IMR-90 (cell line): ENCODE data around the gene MRTFA. TPM values are rescaled to one million over a fixed set of nuclear protein-coding genes. Genes with fewer than 3 reads are reported as not detected.

Experiments used
- ATAC-seq: fragments of 200-7000 bp; cut with Tn5 transposase; 2 replicates; pipeline ENCODE4 v1.9.1; 2020; ENCODE audit warnings: low read depth, mild to moderate bottlenecking, moderate library complexity
- BruUV-seq: library from RNA; stranded (reverse); fragments of 400-500 nt; replicated peaks from 2 replicates; lab custom pipeline; 2021; lab: Mats Ljungman, UMichigan
- CTCF ChIA-PET: fragments of 300-600 bp; formaldehyde crosslinking; extraction: SDS; loops from one replicate; lab custom pipeline; 2021; ENCODE audit warnings: antibody characterized with exemption; lab: Yijun Ruan, JAX
- POLR2A ChIA-PET: fragments of 300-600 bp; sonication (Branson Sonifier 250); formaldehyde crosslinking; loops from one replicate; lab custom pipeline; 2022; ENCODE audit warnings: antibody characterized with exemption; ENCODE audit not compliant: unreplicated experiment; lab: Charles Lee
- DNase-seq: peaks from one replicate; pipeline ENCODE4 v3.0.0; 2013
- H2AFZ ChIP-seq: replicated peaks from 2 replicates; pipeline ENCODE3; 2013; ENCODE audit warnings: low read length, mild to moderate bottlenecking; ENCODE audit not compliant: poor library complexity
- H2AK5ac ChIP-seq: 2 replicates; pipeline ENCODE4 v1.6.1; 2013; ENCODE audit warnings: low read depth, low read length, inconsistent platforms
- H2AK9ac ChIP-seq: replicated peaks from 2 replicates; pipeline ENCODE3; 2013; ENCODE audit warnings: mild to moderate bottlenecking, low read depth, low read length, moderate library complexity; ENCODE audit not compliant: poor library complexity
- H2BK120ac ChIP-seq: 2 replicates; pipeline ENCODE4 v1.6.1; 2013; ENCODE audit warnings: low read depth, low read length, inconsistent platforms
- H2BK15ac ChIP-seq: 3 replicates; pipeline ENCODE4 v1.6.1; 2013; ENCODE audit warnings: low read depth, low read length, inconsistent platforms
- H2BK20ac ChIP-seq: 2 replicates; pipeline ENCODE4 v1.6.1; 2013; ENCODE audit warnings: low read depth, mild to moderate bottlenecking, inconsistent platforms, low read length, moderate library complexity
- H2BK5ac ChIP-seq: 2 replicates; pipeline ENCODE4 v1.6.1; 2013; ENCODE audit warnings: mild to moderate bottlenecking, low read depth, low read length, inconsistent platforms; ENCODE audit not compliant: poor library complexity, severe bottlenecking
- H3K14ac ChIP-seq: replicated peaks from 2 replicates; pipeline ENCODE4 v1.6.1; 2013; ENCODE audit warnings: low read depth, low read length, inconsistent platforms
- H3K18ac ChIP-seq: 2 replicates; pipeline ENCODE4 v1.6.1; 2013; ENCODE audit warnings: low read depth, low read length, control low read depth
- H3K23ac ChIP-seq: 2 replicates; pipeline ENCODE4 v1.6.1; 2013; ENCODE audit warnings: low read depth, low read length, inconsistent platforms
- H3K27ac ChIP-seq: 2 replicates; pipeline ENCODE4 v1.5.1; 2013; ENCODE audit warnings: mild to moderate bottlenecking, control low read depth, low read length; ENCODE audit not compliant: insufficient read depth
- H3K27me3 ChIP-seq: 2 replicates; pipeline ENCODE4 v1.6.1; 2013; ENCODE audit warnings: low read length; ENCODE audit not compliant: control insufficient read depth, insufficient read depth
- H3K36me3 ChIP-seq: 2 replicates; pipeline ENCODE4 v1.6.1; 2013; ENCODE audit warnings: low read length, mixed read lengths; ENCODE audit not compliant: control insufficient read depth, insufficient read depth
- H3K4ac ChIP-seq: 2 replicates; pipeline ENCODE4 v1.6.1; 2013; ENCODE audit warnings: low read depth, low read length, inconsistent platforms
- H3K4me1 ChIP-seq: 2 replicates; pipeline ENCODE4 v1.6.1; 2013; ENCODE audit warnings: low read length, mixed read lengths; ENCODE audit not compliant: control insufficient read depth, insufficient read depth
- H3K4me2 ChIP-seq: 2 replicates; pipeline ENCODE4 v1.6.1; 2013; ENCODE audit warnings: low read depth, mild to moderate bottlenecking, control low read depth, low read length, moderate library complexity
- H3K4me3 ChIP-seq: 2 replicates; pipeline ENCODE4 v1.5.1; 2013; ENCODE audit warnings: low read depth, mild to moderate bottlenecking, control low read depth, low read length, moderate library complexity; ENCODE audit not compliant: insufficient read depth
- H3K56ac ChIP-seq: 2 replicates; pipeline ENCODE4 v1.6.1; 2013; ENCODE audit warnings: low read length, inconsistent platforms; ENCODE audit not compliant: insufficient read depth; ENCODE audit errors: extremely low read depth
- H3K79me1 ChIP-seq, 2 experiments: 2 replicates each; pipeline ENCODE4 v1.6.1; 2013; ENCODE audit warnings: low read length in 2 of 2, inconsistent platforms in 1 of 2, low read depth in 1 of 2
- H3K9ac ChIP-seq: 2 replicates; pipeline ENCODE4 v1.6.1; 2013; ENCODE audit warnings: low read depth, low read length, control low read depth
- H3K9me1 ChIP-seq: 2 replicates; pipeline ENCODE4 v1.6.1; 2013; ENCODE audit warnings: low read length, inconsistent platforms; ENCODE audit not compliant: insufficient read depth
- H3K9me3 ChIP-seq: 2 replicates; pipeline ENCODE4 v1.6.1; 2013; ENCODE audit warnings: low read length; ENCODE audit not compliant: control insufficient read depth, insufficient read depth
- H4K20me1 ChIP-seq: 2 replicates; pipeline ENCODE4 v1.6.1; 2013; ENCODE audit warnings: low read length, inconsistent platforms; ENCODE audit not compliant: insufficient read depth
- H4K5ac ChIP-seq: 2 replicates; pipeline ENCODE4 v1.6.1; 2013; ENCODE audit warnings: mild to moderate bottlenecking, low read depth, low read length, control low read depth
- H4K8ac ChIP-seq, 2 experiments: 2 replicates each; pipeline ENCODE4 v1.6.1; 2013; ENCODE audit warnings: low read depth in 2 of 2, low read length in 2 of 2, control low read depth in 1 of 2, inconsistent platforms in 1 of 2
- H4K91ac ChIP-seq: 2 replicates; pipeline ENCODE4 v1.6.1; 2013; ENCODE audit warnings: low read depth, low read length, inconsistent platforms; ENCODE audit not compliant: insufficient read depth
- BHLHE40 ChIP-seq: fragments of 150-350 bp; IDR thresholded peaks from 2 replicates; pipeline ENCODE4 v1.6.1; 2016; ENCODE audit warnings: mild to moderate bottlenecking, low read depth, low read length
- RFX5 ChIP-seq: IDR thresholded peaks from 2 replicates; pipeline ENCODE4 v1.8.0; 2012; ENCODE audit warnings: low read depth, mild to moderate bottlenecking, low read length, moderate library complexity
- SMC3 ChIP-seq: fragments of 150-350 bp; IDR thresholded peaks from 2 replicates; pipeline ENCODE4 v1.6.1; 2016; ENCODE audit warnings: low read depth, mild to moderate bottlenecking, antibody characterized with exemption, low read length, moderate library complexity
- WGBS, 2 experiments: methylation state at CpG; one replicate each; pipeline versions ENCODE4 v1.1.5 to v1.1.7; 2013; ENCODE audit warnings: missing lambda C conversion rate in 2 of 2; ENCODE audit not compliant: insufficient read length in 1 of 2; ENCODE audit errors: extremely low coverage in 2 of 2; 5-methylcytosine and 5-hydroxymethylcytosine counted together
- dilution Hi-C: fragments of 300-500 bp; cut with HindIII; formaldehyde crosslinking; loops from one replicate; pipeline ENCODE4 v1.14.3; 2018; ENCODE audit warnings: low sequenced_read_pairs; ENCODE audit not compliant: unreplicated experiment
- in situ Hi-C: fragments of 300-500 bp; cut with MboI; formaldehyde crosslinking; loops from 3 replicates; pipeline ENCODE4 v1.14.3; 2019; ENCODE audit warnings: low sequenced_read_pairs, inconsistent platforms, mixed read lengths
- intact Hi-C: fragments of 100-400 bp; cut with micrococcal nuclease; formaldehyde crosslinking; loops from 2 replicates; pipeline ENCODE4 v1.10.0; 2022
- polyA plus RNA-seq, 3 experiments: library from polyadenylated mRNA; depleted of rRNA; stranded (reverse); fragments of >200 nt; gene quantifications; 2 replicates each; pipeline ENCODE4 v1.2.3, GENCODE V29; 2012; ENCODE audit warnings: low replicate concordance in 1 of 3
- total RNA-seq: library from RNA; depleted of rRNA; stranded (reverse); fragments of >200 nt; gene quantifications from 2 replicates; pipeline ENCODE4 v1.2.3, GENCODE V29; 2012

Gene MRTFA
- total and polyA plus RNA-seq, 2 of the 4 experiments (the other 2 are of a cell fraction) = 12.5 to 17.2 TPM

GRCh38 chr22:40479126-40479800, 157.3 kb downstream of the MRTFA start:
- H4K8ac ChIP-seq = no peak overlapping the region
- H3K4me1 ChIP-seq = peaks cover 12% of the 10 kb centered on the region
- H3K14ac ChIP-seq = no peak overlapping the region
- H2AK5ac ChIP-seq = no peak overlapping the region
- no peak overlapping the region for H3K4me3 ChIP-seq
- CTCF ChIA-PET = interaction anchor here (0.7 kb wide), 1 partner anchor 35 kb away, joined by 3 read pairs; no protein-coding TSS in a partner anchor
- dilution Hi-C loops = no loop called here
- H3K4ac ChIP-seq = no peak overlapping the region
- H3K18ac ChIP-seq = no peak overlapping the region
- peaks cover 3% of the 10 kb centered on the region; the same call in 1 of the 2 replicates for H3K36me3 ChIP-seq
- H2AK9ac ChIP-seq = no peak overlapping the region
- no peak overlapping the region for H2BK15ac ChIP-seq
- ATAC-seq (no peak), DNase-seq (no peak)
- no peak overlapping the region for H4K91ac ChIP-seq
- WGBS, 2 experiments = no CpG with 5 or more reads among the region's 6 CpGs
- H2AFZ ChIP-seq = no peak overlapping the region
- intact Hi-C loops = no loop called here
- no peak overlapping the region for H2BK5ac ChIP-seq
- peaks cover 16% of the 10 kb centered on the region; the same call in 1 of the 2 replicates for H4K20me1 ChIP-seq
- no peak overlapping the region for H3K56ac ChIP-seq
- H3K27me3 ChIP-seq = no peaks in the 10 kb centered on the region
- no peak overlapping the region for H3K27ac ChIP-seq
- H3K9ac ChIP-seq = no peak overlapping the region
- H3K4me2 ChIP-seq = no peak overlapping the region
- peaks cover 13% of the 10 kb centered on the region for H3K9me1 ChIP-seq
- no peak overlapping the region for H4K5ac ChIP-seq
- H2BK20ac ChIP-seq = no peak overlapping the region
- no peak for TF ChIP-seq RFX5
- TF ChIP-seq BHLHE40 = no peak
- no peak for TF ChIP-seq SMC3
- in situ Hi-C loops = no loop called here
- peaks cover 44 to 78% of the 10 kb centered on the region in 2 experiments for H3K79me1 ChIP-seq
- no TSS peak for BruUV-seq
- no peaks in the 10 kb centered on the region for H3K9me3 ChIP-seq
- H3K23ac ChIP-seq = no peak overlapping the region
- POLR2A ChIA-PET = no interaction called here
- no peak overlapping the region for H2BK120ac ChIP-seq
